ENCODE results near the gene AFF3.

AFF3 gene

DNA sequence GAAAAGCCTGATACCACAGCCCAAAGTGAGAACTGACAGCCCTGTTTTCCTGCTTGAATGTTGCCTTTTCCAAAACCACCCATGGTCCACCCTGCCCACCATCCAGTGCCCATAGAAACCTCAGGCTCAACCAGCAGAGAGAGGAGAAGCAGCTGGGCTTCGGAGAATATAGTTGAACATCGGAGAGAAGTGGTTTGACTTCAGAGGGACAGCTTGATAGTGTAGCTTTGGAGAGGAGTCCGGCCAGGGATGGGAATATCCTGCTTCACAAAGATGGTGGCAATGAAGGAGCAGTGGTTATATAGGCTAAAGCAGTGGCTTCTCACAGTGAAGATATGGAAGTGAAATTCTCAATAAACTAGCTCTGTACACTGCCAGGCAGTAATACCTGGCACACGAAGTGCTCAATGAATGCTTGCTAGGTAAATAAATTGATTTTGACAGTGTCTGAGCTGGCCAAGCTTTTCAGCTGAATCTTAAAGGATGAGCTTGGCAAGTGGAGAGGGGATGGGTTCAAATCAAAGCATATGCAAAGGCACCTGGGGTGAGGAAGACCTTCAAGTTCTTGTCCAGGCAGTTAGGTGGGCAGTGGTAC, 21.2 kb downstream of the AFF3 start:
- no peaks in the 10 kb centered on the region for H3K27me3 ChIP-seq (ENCODE audit: control insufficient read depth, low read length)

DNA sequence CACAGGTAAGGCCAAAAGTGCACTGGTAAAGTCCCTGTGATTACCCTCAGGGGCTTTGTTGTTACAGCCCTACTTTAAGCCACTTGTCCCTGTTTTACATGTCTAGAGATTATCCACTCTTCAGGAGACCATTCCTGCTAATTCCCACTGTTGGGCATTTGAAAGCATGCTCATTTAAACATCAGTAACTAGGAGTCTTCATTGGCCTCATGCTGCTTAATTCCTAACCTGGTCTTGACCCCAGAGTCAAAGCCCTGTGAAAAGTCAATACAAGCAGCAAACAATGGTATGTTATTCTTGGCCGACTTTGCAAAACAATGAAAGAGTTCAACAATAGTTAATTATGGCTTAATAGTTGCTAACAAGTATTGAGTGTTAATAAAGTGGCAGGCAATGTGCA, 23.2 kb downstream of the AFF3 start:
- H3K79me2 ChIP-seq (ENCODE audit: control insufficient read depth, low read length) = peaks cover 29% of the 10 kb centered on the region
- no peaks in the 10 kb centered on the region for H3K27me3 ChIP-seq (ENCODE audit: control insufficient read depth, low read length)
- H3K27ac ChIP-seq (ENCODE audit: low read depth, low read length) = no peak overlapping the region
- H3F3A ChIP-seq (ENCODE audit: control insufficient read depth, insufficient read depth) = peaks cover 16% of the 10 kb centered on the region
- H3K9me2 ChIP-seq (replicated peaks; ENCODE audit: control insufficient read depth, low read length) = no peaks in the 10 kb centered on the region
- peaks cover 88% of the 10 kb centered on the region for H3K36me3 ChIP-seq (ENCODE audit: control insufficient read depth, low read length)
- no peak overlapping the region for H3K4me2 ChIP-seq (ENCODE audit: low read length)
- H3K9me3 ChIP-seq (ENCODE audit: control insufficient read depth, insufficient read depth, low read length) = peaks cover 15% of the 10 kb centered on the region; the same call in 1 of the 2 replicates
- peaks cover 18% of the 10 kb centered on the region for H3K4me1 ChIP-seq (ENCODE audit: control insufficient read depth, low read length)
- TF ChIP-seq, protein P1, sequence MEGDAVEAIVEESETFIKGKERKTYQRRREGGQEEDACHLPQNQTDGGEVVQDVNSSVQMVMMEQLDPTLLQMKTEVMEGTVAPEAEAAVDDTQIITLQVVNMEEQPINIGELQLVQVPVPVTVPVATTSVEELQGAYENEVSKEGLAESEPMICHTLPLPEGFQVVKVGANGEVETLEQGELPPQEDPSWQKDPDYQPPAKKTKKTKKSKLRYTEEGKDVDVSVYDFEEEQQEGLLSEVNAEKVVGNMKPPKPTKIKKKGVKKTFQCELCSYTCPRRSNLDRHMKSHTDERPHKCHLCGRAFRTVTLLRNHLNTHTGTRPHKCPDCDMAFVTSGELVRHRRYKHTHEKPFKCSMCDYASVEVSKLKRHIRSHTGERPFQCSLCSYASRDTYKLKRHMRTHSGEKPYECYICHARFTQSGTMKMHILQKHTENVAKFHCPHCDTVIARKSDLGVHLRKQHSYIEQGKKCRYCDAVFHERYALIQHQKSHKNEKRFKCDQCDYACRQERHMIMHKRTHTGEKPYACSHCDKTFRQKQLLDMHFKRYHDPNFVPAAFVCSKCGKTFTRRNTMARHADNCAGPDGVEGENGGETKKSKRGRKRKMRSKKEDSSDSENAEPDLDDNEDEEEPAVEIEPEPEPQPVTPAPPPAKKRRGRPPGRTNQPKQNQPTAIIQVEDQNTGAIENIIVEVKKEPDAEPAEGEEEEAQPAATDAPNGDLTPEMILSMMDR (IDR thresholded peaks at IDR 0.05; ENCODE audit: low read depth, low read length, poor library complexity, severe bottlenecking) = no peak
- TF ChIP-seq EZH2phosphoT487 (IDR thresholded peaks at IDR 0.05; ENCODE audit: borderline replicate concordance, low read length) = no peak
- no peak overlapping the region for H3K4me3 ChIP-seq (ENCODE audit: low read length)
- no peaks in the 10 kb centered on the region for H4K20me1 ChIP-seq (ENCODE audit: control insufficient read depth, insufficient read depth, low read depth, low read length)

More for the DNA sequence above, 21.2 kb downstream of the AFF3 start:
- TF ChIP-seq EZH2phosphoT487 (IDR thresholded peaks at IDR 0.05; ENCODE audit: borderline replicate concordance, low read length) = no peak
- TF ChIP-seq, protein P1 (IDR thresholded peaks at IDR 0.05; ENCODE audit: low read depth, low read length, poor library complexity, severe bottlenecking) = no peak
- Histone ChIP-seq H3K4me2 (ENCODE audit: low read length) (no peak overlapping the region), H3K36me3 (ENCODE audit: control insufficient read depth, low read length) (peaks cover 94% of the 10 kb centered on the region), H3K27ac (ENCODE audit: low read depth, low read length) (no peak overlapping the region), H3K79me2 (ENCODE audit: control insufficient read depth, low read length) (peaks cover 49% of the 10 kb centered on the region), H3K4me3 (ENCODE audit: low read length) (no peak overlapping the region), H3F3A (ENCODE audit: control insufficient read depth, insufficient read depth) (peaks cover 4% of the 10 kb centered on the region; the same call in 1 of the 2 replicates), H4K20me1 (ENCODE audit: control insufficient read depth, insufficient read depth, low read depth, low read length) (no peaks in the 10 kb centered on the region), H3K9me2 (replicated peaks; ENCODE audit: control insufficient read depth, low read length) (no peaks in the 10 kb centered on the region), H3K9me3 (ENCODE audit: control insufficient read depth, insufficient read depth, low read length) (peaks cover 15% of the 10 kb centered on the region; the same call in 1 of the 2 replicates), H3K4me1 (ENCODE audit: control insufficient read depth, low read length) (no peaks in the 10 kb centered on the region)

DNA sequence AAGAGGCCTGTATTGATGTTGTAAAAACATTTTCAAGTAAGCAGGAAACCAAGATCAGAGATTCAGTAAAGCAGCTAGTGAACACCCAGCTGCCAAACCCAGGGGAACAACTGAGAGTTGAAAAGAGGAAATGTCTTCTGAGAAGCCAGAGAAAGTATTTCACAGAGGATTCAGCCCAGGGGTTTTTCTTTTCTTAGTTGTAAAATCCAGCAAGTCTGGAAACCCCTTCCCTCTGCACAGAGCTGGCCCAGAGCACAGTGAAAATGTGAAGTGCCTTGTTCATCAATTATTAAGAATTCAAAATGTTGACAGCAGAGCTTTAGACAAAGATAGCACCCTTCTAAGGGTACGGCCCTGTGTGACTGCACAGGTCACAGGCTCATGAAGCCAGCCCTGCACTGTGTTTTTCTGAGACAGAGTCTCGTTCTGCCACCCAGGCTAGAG, 28.4 kb downstream of the AFF3 start:
- peaks cover 67% of the 10 kb centered on the region for H3K4me1 ChIP-seq (ENCODE audit: control insufficient read depth, low read length)
- peaks cover 75% of the 10 kb centered on the region for H3K36me3 ChIP-seq (ENCODE audit: control insufficient read depth, low read length)
- H3K4me3 ChIP-seq (ENCODE audit: low read length) = peak overlapping the region; percentile 27
- peaks cover 15% of the 10 kb centered on the region for H3K79me2 ChIP-seq (ENCODE audit: control insufficient read depth, low read length)
- H3K4me2 ChIP-seq (ENCODE audit: low read length) = peak overlapping the region; percentile 45
- no peaks in the 10 kb centered on the region for H3K27me3 ChIP-seq (ENCODE audit: control insufficient read depth, low read length)
- peaks cover 12% of the 10 kb centered on the region; the same call in 1 of the 2 replicates for H3K9me3 ChIP-seq (ENCODE audit: control insufficient read depth, insufficient read depth, low read length)
- H3K27ac ChIP-seq (ENCODE audit: low read depth, low read length) = peak overlapping the region; percentile 71
- no peaks in the 10 kb centered on the region for H3K9me2 ChIP-seq (replicated peaks; ENCODE audit: control insufficient read depth, low read length)
- peaks cover 28% of the 10 kb centered on the region for H3F3A ChIP-seq (ENCODE audit: control insufficient read depth, insufficient read depth)
- TF ChIP-seq, protein P1 (IDR thresholded peaks at IDR 0.05; ENCODE audit: low read depth, low read length, poor library complexity, severe bottlenecking) = no peak
- no peak for TF ChIP-seq EZH2phosphoT487 (IDR thresholded peaks at IDR 0.05; ENCODE audit: borderline replicate concordance, low read length)
- H4K20me1 ChIP-seq (ENCODE audit: control insufficient read depth, insufficient read depth, low read depth, low read length) = peaks cover 9% of the 10 kb centered on the region
